ENCODE measurements around the gene PPP4R3A. TPM values are rescaled to one million over a fixed set of nuclear protein-coding genes. Genes with fewer than 3 reads are reported as not detected.

The PPP4R3A gene
- total and polyA plus RNA-seq, 2 donors (not counting 1 experiment from before 2014, with no cell fraction given), result 40.3 to 88.0 TPM

GRCh38 chr14:91511043-91511383, 903 bp upstream of the PPP4R3A start:
- Histone ChIP-seq H3K4me1 (ENCODE audit: control insufficient read depth, extremely low read depth, insufficient read depth, low read length) (no peaks in the 10 kb centered on the region), H3K27ac (ENCODE audit: insufficient read depth, low read length) (peak overlapping the region; percentile 94)
- peak in 1 of 2 donors; percentile 49 for DNase-seq (ENCODE audit: low read depth in 2 of 2)

GRCh38 chr14:91509878-91510170, 286 bp downstream of the PPP4R3A start:
- DNase-seq (ENCODE audit: low read depth in 2 of 2), result no peak
- H4K20me1 ChIP-seq (ENCODE audit: control insufficient read depth, extremely low read depth, insufficient read depth, low read length), result peaks cover 5% of the 10 kb centered on the region
- peaks cover 4% of the 10 kb centered on the region for H3K36me3 ChIP-seq (ENCODE audit: control insufficient read depth, insufficient read depth, low read length)
- no peaks in the 10 kb centered on the region for H3K27me3 ChIP-seq (ENCODE audit: control insufficient read depth, insufficient read depth, low read length)
- H3K4me3 ChIP-seq (replicated peaks in 1 of 4; ENCODE audit: control extremely low read depth in 1 of 4, insufficient read depth in 1 of 4, low read depth in 3 of 4, low read length in 4 of 4), result peak overlapping the region; percentile 60 to 99 (median 92)
- peaks cover 46% of the 10 kb centered on the region for H3K79me2 ChIP-seq (ENCODE audit: control insufficient read depth, insufficient read depth, low read length)
- no peak for TF ChIP-seq EZH2 (IDR thresholded peaks at IDR 0.05; ENCODE audit: low read length, missing control alignments)
- TF ChIP-seq, protein P1, sequence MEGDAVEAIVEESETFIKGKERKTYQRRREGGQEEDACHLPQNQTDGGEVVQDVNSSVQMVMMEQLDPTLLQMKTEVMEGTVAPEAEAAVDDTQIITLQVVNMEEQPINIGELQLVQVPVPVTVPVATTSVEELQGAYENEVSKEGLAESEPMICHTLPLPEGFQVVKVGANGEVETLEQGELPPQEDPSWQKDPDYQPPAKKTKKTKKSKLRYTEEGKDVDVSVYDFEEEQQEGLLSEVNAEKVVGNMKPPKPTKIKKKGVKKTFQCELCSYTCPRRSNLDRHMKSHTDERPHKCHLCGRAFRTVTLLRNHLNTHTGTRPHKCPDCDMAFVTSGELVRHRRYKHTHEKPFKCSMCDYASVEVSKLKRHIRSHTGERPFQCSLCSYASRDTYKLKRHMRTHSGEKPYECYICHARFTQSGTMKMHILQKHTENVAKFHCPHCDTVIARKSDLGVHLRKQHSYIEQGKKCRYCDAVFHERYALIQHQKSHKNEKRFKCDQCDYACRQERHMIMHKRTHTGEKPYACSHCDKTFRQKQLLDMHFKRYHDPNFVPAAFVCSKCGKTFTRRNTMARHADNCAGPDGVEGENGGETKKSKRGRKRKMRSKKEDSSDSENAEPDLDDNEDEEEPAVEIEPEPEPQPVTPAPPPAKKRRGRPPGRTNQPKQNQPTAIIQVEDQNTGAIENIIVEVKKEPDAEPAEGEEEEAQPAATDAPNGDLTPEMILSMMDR (conservative IDR thresholded peaks at IDR 0.05 in 1 of 2, IDR thresholded peaks at IDR 0.05 in 1 of 2; ENCODE audit: low read depth in 1 of 2, low read length in 2 of 2), result no peak
- H2AFZ ChIP-seq (ENCODE audit: low read length), result peak overlapping the region; percentile 60
- H3K4me2 ChIP-seq (ENCODE audit: extremely low read depth, insufficient read depth, low read length), result no peak overlapping the region
- peak overlapping the region; percentile 98 for H3K9ac ChIP-seq (ENCODE audit: insufficient read depth, low read length)
- no peaks in the 10 kb centered on the region for H3K9me3 ChIP-seq (ENCODE audit: control insufficient read depth, insufficient read depth, low read depth, low read length)
- H3K27ac ChIP-seq (ENCODE audit: insufficient read depth, low read length), result peak overlapping the region; percentile 94
- H3K4me1 ChIP-seq (ENCODE audit: control insufficient read depth, extremely low read depth, insufficient read depth, low read length), result no peaks in the 10 kb centered on the region

More at GRCh38 chr14:91511043-91511383, 903 bp upstream of the PPP4R3A start:
- peaks cover 34% of the 10 kb centered on the region for H3K79me2 ChIP-seq (ENCODE audit: control insufficient read depth, insufficient read depth, low read length)
- peak overlapping the region; percentile 80 to 99 (median 92) for H3K4me3 ChIP-seq (replicated peaks in 1 of 4; ENCODE audit: control extremely low read depth in 1 of 4, insufficient read depth in 1 of 4, low read depth in 3 of 4, low read length in 4 of 4)
- peaks cover 4% of the 10 kb centered on the region for H3K36me3 ChIP-seq (ENCODE audit: control insufficient read depth, insufficient read depth, low read length)
- H3K9ac ChIP-seq (ENCODE audit: insufficient read depth, low read length), result peak overlapping the region; percentile 98
- peak overlapping the region; percentile 94 for H2AFZ ChIP-seq (ENCODE audit: low read length)
- H3K27me3 ChIP-seq (ENCODE audit: control insufficient read depth, insufficient read depth, low read length), result no peaks in the 10 kb centered on the region
- TF ChIP-seq EZH2 (IDR thresholded peaks at IDR 0.05; ENCODE audit: low read length, missing control alignments), result no peak
- TF ChIP-seq, protein P1 (conservative IDR thresholded peaks at IDR 0.05 in 1 of 2, IDR thresholded peaks at IDR 0.05 in 1 of 2; ENCODE audit: low read depth in 1 of 2, low read length in 2 of 2), result no peak
- peak overlapping the region; percentile 95 for H3K4me2 ChIP-seq (ENCODE audit: extremely low read depth, insufficient read depth, low read length)
- no peaks in the 10 kb centered on the region for H3K9me3 ChIP-seq (ENCODE audit: control insufficient read depth, insufficient read depth, low read depth, low read length)
- H4K20me1 ChIP-seq (ENCODE audit: control insufficient read depth, extremely low read depth, insufficient read depth, low read length), result peaks cover 5% of the 10 kb centered on the region

DNA sequence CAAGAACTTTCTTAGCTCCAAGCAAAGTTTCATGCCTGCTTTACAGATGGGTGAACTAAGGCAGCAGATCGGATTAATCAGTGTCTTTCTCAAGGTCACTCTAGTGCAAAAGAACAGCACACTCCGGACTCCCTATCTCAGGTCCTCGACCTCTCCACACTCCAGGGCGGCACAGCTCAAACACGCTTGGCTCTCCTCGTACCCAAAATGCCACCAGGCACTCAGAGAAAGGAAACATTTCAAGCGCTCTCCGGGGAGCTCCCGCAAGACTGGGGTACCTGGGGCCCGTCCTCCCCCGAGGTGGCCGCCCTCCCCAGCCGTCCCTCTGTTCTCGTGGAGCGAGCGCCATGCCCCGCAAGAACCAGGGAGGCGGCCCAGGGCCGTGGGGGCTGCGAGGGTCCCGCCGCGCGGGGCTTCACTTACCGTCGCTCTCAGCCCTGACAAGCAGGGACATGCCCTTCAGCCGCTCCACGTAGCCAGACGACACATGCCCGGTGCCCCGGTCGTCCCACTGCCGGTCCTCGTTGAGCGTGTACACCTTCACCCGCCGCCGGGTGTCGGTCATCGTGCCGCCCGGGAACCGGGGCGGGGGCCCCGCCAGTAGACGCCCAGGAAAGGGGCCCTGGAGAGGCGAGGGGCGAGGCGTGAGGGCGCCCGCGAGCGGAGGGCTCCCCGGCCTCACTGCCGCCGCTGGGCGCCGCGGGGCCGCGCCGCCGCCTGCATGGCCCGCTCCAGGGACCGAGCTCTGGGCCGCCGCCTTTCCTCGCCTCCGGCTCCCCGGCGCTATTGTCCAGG, 830 bp downstream of the PPP4R3A start:
- peak overlapping the region; percentile 86 for H3K4me2 ChIP-seq (ENCODE audit: extremely low read depth, insufficient read depth, low read length)
- H4K20me1 ChIP-seq (ENCODE audit: control insufficient read depth, extremely low read depth, insufficient read depth, low read length), result peaks cover 5% of the 10 kb centered on the region
- TF ChIP-seq, protein P1 (conservative IDR thresholded peaks at IDR 0.05 in 1 of 2, IDR thresholded peaks at IDR 0.05 in 1 of 2; ENCODE audit: low read depth in 1 of 2, low read length in 2 of 2), result no peak
- TF ChIP-seq EZH2 (IDR thresholded peaks at IDR 0.05; ENCODE audit: low read length, missing control alignments), result no peak
- DNase-seq (ENCODE audit: low read depth in 2 of 2), result no peak
- H3K79me2 ChIP-seq (ENCODE audit: control insufficient read depth, insufficient read depth, low read length), result peaks cover 52% of the 10 kb centered on the region
- H3K27ac ChIP-seq (ENCODE audit: insufficient read depth, low read length), result peak overlapping the region; percentile 94
- H2AFZ ChIP-seq (ENCODE audit: low read length), result no peak overlapping the region
- peak overlapping the region; percentile 87 to 99 (median 98) for H3K4me3 ChIP-seq (replicated peaks in 1 of 4; ENCODE audit: control extremely low read depth in 1 of 4, insufficient read depth in 1 of 4, low read depth in 3 of 4, low read length in 4 of 4)
- no peaks in the 10 kb centered on the region for H3K4me1 ChIP-seq (ENCODE audit: control insufficient read depth, extremely low read depth, insufficient read depth, low read length)
- H3K9ac ChIP-seq (ENCODE audit: insufficient read depth, low read length), result peak overlapping the region; percentile 98
- H3K9me3 ChIP-seq (ENCODE audit: control insufficient read depth, insufficient read depth, low read depth, low read length), result no peaks in the 10 kb centered on the region
- no peaks in the 10 kb centered on the region for H3K27me3 ChIP-seq (ENCODE audit: control insufficient read depth, insufficient read depth, low read length)
- peaks cover 4% of the 10 kb centered on the region for H3K36me3 ChIP-seq (ENCODE audit: control insufficient read depth, insufficient read depth, low read length)
